WTC11 (cell line): Measurements from ENCODE around the gene ISL2. TPM values are rescaled to one million over a fixed set of nuclear protein-coding genes. Genes with fewer than 3 reads are reported as not detected.

Source experiments
- ATAC-seq: fragments of 200-7000 bp; cut with Tn5 transposase; 2 replicates; pipeline ENCODE4 v1.10.0; 2021; ENCODE audit warnings: mild to moderate bottlenecking, moderate library complexity
- CTCF ChIA-PET: fragments of 300-600 bp; sonication (Branson Sonifier 250); formaldehyde crosslinking; loops from one replicate; lab custom pipeline; 2021; ENCODE audit warnings: antibody characterized with exemption; lab: Charles Lee
- POLR2A ChIA-PET: fragments of 350-600 bp; sonication (Branson Sonifier 250); formaldehyde crosslinking; loops from one replicate; lab custom pipeline; 2021; ENCODE audit warnings: antibody characterized with exemption; lab: Charles Lee
- DNase-seq: peaks from one replicate; pipeline ENCODE4 v3.0.0; 2021; ENCODE audit warnings: low spot score
- H3K27ac Mint-ChIP-seq: 2 replicates; pipeline ENCODE4 v1.8.0; 2021; ENCODE audit warnings: mixed read lengths
- H3K27me3 Mint-ChIP-seq: 2 replicates; pipeline ENCODE4 v1.8.0; 2021; ENCODE audit warnings: low read depth, mild to moderate bottlenecking, moderate library complexity, mixed read lengths
- H3K36me3 Mint-ChIP-seq: 2 replicates; pipeline ENCODE4 v1.8.0; 2021; ENCODE audit warnings: mixed read lengths
- H3K4me1 Mint-ChIP-seq: 2 replicates; pipeline ENCODE4 v1.8.0; 2022; ENCODE audit warnings: mixed read lengths
- H3K4me3 Mint-ChIP-seq: 2 replicates; pipeline ENCODE4 v1.8.0; 2021; ENCODE audit warnings: mild to moderate bottlenecking, moderate library complexity, mixed read lengths
- H3K9me3 Mint-ChIP-seq: 2 replicates; pipeline ENCODE4 v1.8.0; 2021; ENCODE audit warnings: mixed read lengths
- AR ChIP-seq: fragments of 250-450 bp; sonication (Bioruptor Pico); IDR thresholded peaks from 2 replicates; pipeline ENCODE4 v1.9.0; 2021; ENCODE audit warnings: mild to moderate bottlenecking
- ATF1 ChIP-seq: sonication (generic); formaldehyde crosslinking; IDR thresholded peaks from 2 replicates; pipeline ENCODE4 v1.8.1; 2023; ENCODE audit warnings: mild to moderate bottlenecking, moderate library complexity, missing genetic modification reagents
- ATF2 ChIP-seq: sonication (generic); formaldehyde crosslinking; IDR thresholded peaks from 2 replicates; pipeline ENCODE4 v1.8.1; 2022; ENCODE audit warnings: low read depth, missing genetic modification reagents, borderline replicate concordance
- CDX4 ChIP-seq: fragments of 250-450 bp; sonication (Bioruptor Pico); IDR thresholded peaks from 2 replicates; pipeline ENCODE4 v1.9.0; 2021; ENCODE audit warnings: moderate library complexity, mild to moderate bottlenecking, inconsistent platforms, borderline replicate concordance
- CREB1 ChIP-seq: sonication (generic); formaldehyde crosslinking; IDR thresholded peaks from 2 replicates; pipeline ENCODE4 v1.8.0; 2023; ENCODE audit warnings: mild to moderate bottlenecking, missing genetic modification reagents
- ESRRA ChIP-seq: sonication (generic); formaldehyde crosslinking; IDR thresholded peaks from 2 replicates; pipeline ENCODE4 v1.8.1; 2022; ENCODE audit warnings: mild to moderate bottlenecking, missing genetic modification reagents, borderline replicate concordance
- ETV6 ChIP-seq: sonication (generic); formaldehyde crosslinking; IDR thresholded peaks from 2 replicates; pipeline ENCODE4 v1.8.1; 2022; ENCODE audit warnings: mild to moderate bottlenecking, missing genetic modification reagents
- FOXP1 ChIP-seq: sonication (generic); formaldehyde crosslinking; IDR thresholded peaks from 2 replicates; pipeline ENCODE4 v1.8.0; 2022; ENCODE audit warnings: missing genetic modification reagents, mild to moderate bottlenecking, moderate library complexity, borderline replicate concordance
- HMGXB4 ChIP-seq: sonication (generic); formaldehyde crosslinking; IDR thresholded peaks from 2 replicates; pipeline ENCODE4 v1.8.1; 2023; ENCODE audit warnings: mild to moderate bottlenecking, moderate library complexity, missing genetic modification reagents
- KAT7 ChIP-seq: sonication (generic); formaldehyde crosslinking; IDR thresholded peaks from 2 replicates; pipeline ENCODE4 v1.8.1; 2023; ENCODE audit warnings: missing genetic modification reagents, mild to moderate bottlenecking, borderline replicate concordance
- NFATC4 ChIP-seq: fragments of 250-450 bp; sonication (Bioruptor Pico); IDR thresholded peaks from 2 replicates; pipeline ENCODE4 v1.9.0; 2021; ENCODE audit warnings: mild to moderate bottlenecking
- NFE2L1 ChIP-seq: sonication (generic); formaldehyde crosslinking; IDR thresholded peaks from 2 replicates; pipeline ENCODE4 v1.8.1; 2023; ENCODE audit warnings: missing genetic modification reagents
- NFYB ChIP-seq: sonication (generic); formaldehyde crosslinking; conservative IDR thresholded peaks from 2 replicates; pipeline ENCODE4 v1.8.0; 2022; ENCODE audit warnings: low read depth, missing genetic modification reagents
- NR2C2 ChIP-seq: sonication (generic); formaldehyde crosslinking; IDR thresholded peaks from 2 replicates; pipeline ENCODE4 v1.8.0; 2022; ENCODE audit warnings: mild to moderate bottlenecking, missing genetic modification reagents
- PRDM15 ChIP-seq: sonication (generic); formaldehyde crosslinking; IDR thresholded peaks from 2 replicates; pipeline ENCODE4 v1.8.0; 2022; ENCODE audit warnings: missing genetic modification reagents
- PRRX2 ChIP-seq: fragments of 250-450 bp; sonication (Bioruptor Pico); IDR thresholded peaks from 2 replicates; pipeline ENCODE4 v1.8.0; 2021; ENCODE audit warnings: mild to moderate bottlenecking
- USF1 ChIP-seq: sonication (generic); formaldehyde crosslinking; IDR thresholded peaks from 2 replicates; pipeline ENCODE4 v1.8.0; 2022; ENCODE audit warnings: mild to moderate bottlenecking, missing genetic modification reagents
- ZBTB21 ChIP-seq: sonication (generic); formaldehyde crosslinking; IDR thresholded peaks from 2 replicates; pipeline ENCODE4 v1.8.1; 2023; ENCODE audit warnings: mild to moderate bottlenecking, missing genetic modification reagents, borderline replicate concordance
- ZNF232 ChIP-seq: sonication (generic); formaldehyde crosslinking; IDR thresholded peaks from 2 replicates; pipeline ENCODE4 v1.8.0; 2022; ENCODE audit warnings: mild to moderate bottlenecking, missing genetic modification reagents
- ZNF263 ChIP-seq: sonication (generic); formaldehyde crosslinking; IDR thresholded peaks from 2 replicates; pipeline ENCODE4 v1.8.1; 2022; ENCODE audit warnings: low read depth, mild to moderate bottlenecking, moderate library complexity, missing genetic modification reagents
- ZNF423 ChIP-seq: fragments of 250-450 bp; sonication (Bioruptor Pico); IDR thresholded peaks from 2 replicates; pipeline ENCODE4 v2.1.2; 2022; ENCODE audit warnings: mild to moderate bottlenecking, moderate library complexity
- ZNF671 ChIP-seq: fragments of 250-450 bp; sonication (Bioruptor Pico); IDR thresholded peaks from 2 replicates; pipeline ENCODE4 v1.8.0; 2021; ENCODE audit warnings: mild to moderate bottlenecking
- total RNA-seq: library from RNA; stranded (reverse); gene quantifications from 3 replicates; pipeline ENCODE4 v1.2.3, GENCODE V29; 2021

ISL2 gene
- total RNA-seq, 1 experiment from 2014 or later, result 0.24 TPM

- no peak overlapping the region for H3K27ac Mint-ChIP-seq
- no peaks in the 10 kb centered on the region for H3K36me3 Mint-ChIP-seq
- DNase-seq, result no peak
- peaks cover 10% of the 10 kb centered on the region for H3K4me1 Mint-ChIP-seq
- ATAC-seq, result no peak
- TF ChIP-seq NFYB (CRISPR knock-in tag) (no peak), ATF1 (CRISPR knock-in tag) (no peak), ZNF263 (CRISPR knock-in tag) (no peak), ZNF423 (no peak), ZNF232 (CRISPR knock-in tag) (no peak), ZBTB21 (no peak), USF1 (no peak), CDX4 (CRISPR knock-in tag) (no peak), ZNF671 (CRISPR knock-in tag) (no peak), ETV6 (CRISPR knock-in tag) (no peak), PRDM15 (no peak), HMGXB4 (CRISPR knock-in tag) (no peak), KAT7 (CRISPR knock-in tag) (no peak)
- ChIA-PET CTCF (interaction anchor here (1.0 to 2.5 kb wide), 3 partner anchors 20 to 26 kb away, joined by 3 to 15 read pairs (median 4); partner anchors contain the start of gene ISL2), POLR2A (interaction anchor here (0.7 to 2.2 kb wide), 3 partner anchors 19 to 56 kb away, joined by 5 to 9 read pairs (median 6); partner anchors contain the start of gene ISL2)
- peaks cover 22% of the 10 kb centered on the region for H3K27me3 Mint-ChIP-seq
- H3K9me3 Mint-ChIP-seq, result peaks cover 7% of the 10 kb centered on the region
- peak overlapping the region; percentile 78 for H3K4me3 Mint-ChIP-seq
Measured at GRCh38 chr15:76310475-76311099, 26.0 kb upstream of the ISL2 start.

GRCh38 chr15:76311100-76311953, 25.2 kb upstream of the ISL2 start, which contains the start of gene ETFA:
ETFA (minus strand) TSS chr15:76311469; CDS start chr15:76311388, 81 bp downstream.
- Mint-ChIP-seq H3K36me3 (no peaks in the 10 kb centered on the region), H3K4me3 (peak within 1 kb of the TSS; percentile 78), H3K4me1 (peaks cover 10% of the 10 kb centered on the region), H3K27ac (no peak within 1 kb of the TSS), H3K9me3 (peaks cover 7% of the 10 kb centered on the region), H3K27me3 (peaks cover 22% of the 10 kb centered on the region)
- ATAC-seq (peak; percentile 99), DNase-seq (peak; percentile 96)
- ChIA-PET POLR2A (interaction anchor here (0.6 to 2.2 kb wide), 4 partner anchors 19 to 231 kb away, joined by 3 to 9 read pairs (median 4); partner anchors contain the start of gene ISL2), CTCF (interaction anchor here (0.8 to 2.5 kb wide), 4 partner anchors 19 to 172 kb away, joined by 3 to 15 read pairs (median 3); partner anchors contain the start of gene ISL2)
- no peak for TF ChIP-seq AR
- TF ChIP-seq FOXP1, result peak; percentile 89; the same call in 1 of the 2 replicates
- no peak; the same call in 1 of the 2 replicates for TF ChIP-seq ESRRA (CRISPR knock-in tag)
- no peak for TF ChIP-seq KAT7 (CRISPR knock-in tag)
- TF ChIP-seq CREB1, result peak; percentile 73; the same call in 1 of the 2 replicates
- no peak; the same call in 1 of the 2 replicates for TF ChIP-seq NR2C2 (CRISPR knock-in tag)
- 0 out of 2 replicates have a peak, but pooled peaks have one; percentile 53 for TF ChIP-seq ZBTB21
- no peak for TF ChIP-seq NFATC4 (CRISPR knock-in tag)
- TF ChIP-seq NFE2L1, result peak; percentile 89; the same call in 1 of the 2 replicates
- TF ChIP-seq PRRX2 (CRISPR knock-in tag), result no peak
- 0 out of 2 replicates have a peak, but pooled peaks have one; percentile 46 for TF ChIP-seq ATF2 (CRISPR knock-in tag)
